IPS-20b (cell line): ENCODE results near the gene TRIM44.
"Not testable (repeated sequence)": the region's sequence is repeated elsewhere in the genome, so short reads cannot be mapped to it uniquely, and the experiment has no call there.

ENCODE experiments used
- H3K27ac ChIP-seq: one replicate; pipeline ENCODE4 v1.5.1; 2013; ENCODE audit warnings: low read length
- H3K27me3 ChIP-seq: 2 replicates; pipeline ENCODE4 v1.6.1; 2013; ENCODE audit warnings: mild to moderate bottlenecking, low read length, inconsistent platforms; ENCODE audit not compliant: insufficient read depth
- H3K36me3 ChIP-seq: 2 replicates; pipeline ENCODE4 v1.6.1; 2013; ENCODE audit warnings: low read depth, mild to moderate bottlenecking, inconsistent platforms, low read length, moderate library complexity; ENCODE audit not compliant: insufficient read depth
- H3K4me1 ChIP-seq: 2 replicates; pipeline ENCODE4 v1.6.1; 2013; ENCODE audit warnings: mild to moderate bottlenecking, control low read depth, inconsistent platforms, low read length, moderate library complexity; ENCODE audit not compliant: insufficient read depth
- H3K4me3 ChIP-seq: 2 replicates; pipeline ENCODE4 v1.5.1; 2013; ENCODE audit warnings: mild to moderate bottlenecking, low read length, inconsistent platforms
- H3K9ac ChIP-seq: 2 replicates; pipeline ENCODE4 v1.6.1; 2013; ENCODE audit warnings: low read depth, mild to moderate bottlenecking, inconsistent platforms, low read length, moderate library complexity
- H3K9me3 ChIP-seq: 2 replicates; pipeline ENCODE4 v1.6.1; 2013; ENCODE audit warnings: mild to moderate bottlenecking, low read depth, low read length, inconsistent platforms; ENCODE audit not compliant: insufficient read depth

TRIM44 gene

GRCh38 chr11:35820614-35821013 is 158.0 kb downstream of the TRIM44 start:
- Histone ChIP-seq H3K4me3 (no peak overlapping the region), H3K27me3 (peaks cover 9% of the 10 kb centered on the region; the same call in 1 of the 2 replicates), H3K4me1 (no peaks in the 10 kb centered on the region), H3K27ac (no peak overlapping the region), H3K9ac (no peak overlapping the region), H3K36me3 (no peaks in the 10 kb centered on the region), H3K9me3 (no peaks in the 10 kb centered on the region)

GRCh38 chr11:35822815-35823495 is 160.4 kb downstream of the TRIM44 start:
- H3K9ac ChIP-seq, result no peak overlapping the region
- no peaks in the 10 kb centered on the region for H3K4me1 ChIP-seq
- no peak overlapping the region for H3K4me3 ChIP-seq
- no peak overlapping the region for H3K27ac ChIP-seq
- H3K27me3 ChIP-seq, result peaks cover 9% of the 10 kb centered on the region; the same call in 1 of the 2 replicates
- no peaks in the 10 kb centered on the region for H3K9me3 ChIP-seq
- no peaks in the 10 kb centered on the region for H3K36me3 ChIP-seq

GRCh38 chr11:35823742-35824298 is 161.2 kb downstream of the TRIM44 start:
- Histone ChIP-seq H3K27me3 (peaks cover 9% of the 10 kb centered on the region; the same call in 1 of the 2 replicates), H3K4me3 (no peak overlapping the region), H3K9ac (no peak overlapping the region), H3K4me1 (no peaks in the 10 kb centered on the region), H3K9me3 (no peaks in the 10 kb centered on the region), H3K27ac (no peak overlapping the region), H3K36me3 (no peaks in the 10 kb centered on the region)

GRCh38 chr11:35825386-35825785 is 162.8 kb downstream of the TRIM44 start:
- no peaks in the 10 kb centered on the region for H3K36me3 ChIP-seq
- no peak overlapping the region for H3K4me3 ChIP-seq
- H3K9ac ChIP-seq, result no peak overlapping the region
- H3K9me3 ChIP-seq, result no peaks in the 10 kb centered on the region
- no peak overlapping the region for H3K27ac ChIP-seq
- H3K4me1 ChIP-seq, result no peaks in the 10 kb centered on the region
- H3K27me3 ChIP-seq, result peaks cover 9% of the 10 kb centered on the region; the same call in 1 of the 2 replicates

- Histone ChIP-seq H3K9me3 (no peaks in the 10 kb centered on the region), H3K4me3 (no peak overlapping the region), H3K36me3 (no peaks in the 10 kb centered on the region), H3K4me1 (no peaks in the 10 kb centered on the region), H3K27me3 (peaks cover 6% of the 10 kb centered on the region; the same call in 1 of the 2 replicates), H3K27ac (no peak overlapping the region), H3K9ac (no peak overlapping the region)
Measured at GRCh38 chr11:35826006-35826405, 163.4 kb downstream of the TRIM44 start.

GRCh38 chr11:35826949-35827348 is 164.4 kb downstream of the TRIM44 start:
- Histone ChIP-seq H3K4me3 (no peak overlapping the region), H3K9me3 (no peaks in the 10 kb centered on the region), H3K4me1 (no peaks in the 10 kb centered on the region), H3K27me3 (no peaks in the 10 kb centered on the region), H3K36me3 (no peaks in the 10 kb centered on the region), H3K27ac (no peak overlapping the region), H3K9ac (no peak overlapping the region)

GRCh38 chr11:35836205-35836604 is 173.6 kb downstream of the TRIM44 start:
- Histone ChIP-seq H3K9me3 (peaks cover 6% of the 10 kb centered on the region; the same call in 1 of the 2 replicates), H3K4me1 (no peaks in the 10 kb centered on the region), H3K4me3 (no peak overlapping the region), H3K27me3 (no peaks in the 10 kb centered on the region), H3K27ac (no peak overlapping the region), H3K9ac (no peak overlapping the region), H3K36me3 (no peaks in the 10 kb centered on the region)

- peaks cover 6% of the 10 kb centered on the region; the same call in 1 of the 2 replicates for H3K9me3 ChIP-seq
- H3K27ac ChIP-seq, result no peak overlapping the region
- no peaks in the 10 kb centered on the region for H3K36me3 ChIP-seq
- no peak overlapping the region for H3K9ac ChIP-seq
- H3K4me1 ChIP-seq, result no peaks in the 10 kb centered on the region
- no peak overlapping the region for H3K4me3 ChIP-seq
- H3K27me3 ChIP-seq, result no peaks in the 10 kb centered on the region
Measured at GRCh38 chr11:35838071-35838470, 175.5 kb downstream of the TRIM44 start.

GRCh38 chr11:35838697-35839367 is 176.3 kb downstream of the TRIM44 start:
- not testable (repeated sequence) for H3K9me3 ChIP-seq, H3K4me1 ChIP-seq, H3K27ac ChIP-seq, H3K27me3 ChIP-seq, H3K9ac ChIP-seq, H3K4me3 ChIP-seq, H3K36me3 ChIP-seq

- H3K27ac ChIP-seq, result no peak overlapping the region
- no peaks in the 10 kb centered on the region for H3K36me3 ChIP-seq
- H3K9me3 ChIP-seq, result peaks cover 6% of the 10 kb centered on the region; the same call in 1 of the 2 replicates
- H3K27me3 ChIP-seq, result no peaks in the 10 kb centered on the region
- H3K4me1 ChIP-seq, result no peaks in the 10 kb centered on the region
- H3K9ac ChIP-seq, result no peak overlapping the region
- no peak overlapping the region for H3K4me3 ChIP-seq
Measured at GRCh38 chr11:35839368-35840161, 177.0 kb downstream of the TRIM44 start.

- no peaks in the 10 kb centered on the region for H3K27me3 ChIP-seq
- H3K27ac ChIP-seq, result no peak overlapping the region
- H3K4me3 ChIP-seq, result no peak overlapping the region
- H3K9ac ChIP-seq, result no peak overlapping the region
- peaks cover 6% of the 10 kb centered on the region; the same call in 1 of the 2 replicates for H3K9me3 ChIP-seq
- H3K4me1 ChIP-seq, result no peaks in the 10 kb centered on the region
- H3K36me3 ChIP-seq, result no peaks in the 10 kb centered on the region
Measured at GRCh38 chr11:35841733-35842132, 179.2 kb downstream of the TRIM44 start.
